Endothelial cell of umbilical vein (primary cell): ENCODE measurements around the gene ABCC11. TPM values are rescaled to one million over a fixed set of nuclear protein-coding genes. Genes with fewer than 3 reads are reported as not detected.

Experiments used
- BruUV-seq: library from RNA; stranded (reverse); fragments of 400-500 nt; replicated peaks from 2 replicates; lab custom pipeline; 2021; lab: Mats Ljungman, UMichigan
- CTCF ChIA-PET: fragments of 300-600, 350-600 bp; sonication (Branson Sonifier 250); formaldehyde crosslinking; loops from one replicate; lab custom pipeline; 2021; ENCODE audit warnings: antibody characterized with exemption, inconsistent platforms; lab: Charles Lee
- POLR2A ChIA-PET: fragments of 300-600, 350-600 bp; sonication (Branson Sonifier 250); formaldehyde crosslinking; loops from one replicate; lab custom pipeline; 2021; ENCODE audit warnings: antibody characterized with exemption, inconsistent platforms; lab: Charles Lee
- DNase-seq: peaks from one replicate; pipeline ENCODE4 v3.0.0-alpha.2; 2011; ENCODE audit warnings: low read depth, low spot score
- FAIRE-seq: peaks from 2 replicates; lab custom pipeline; 2011; peaks lifted over from hg19 to GRCh38; lab: Jason Lieb, UNC
- H2AFZ ChIP-seq: 2 replicates; pipeline ENCODE4 v1.6.0; 2012; ENCODE audit warnings: low read depth, low read length, control low read depth, inconsistent platforms
- H3K27ac ChIP-seq: 2 replicates; pipeline ENCODE4 v1.5.1; 2011; ENCODE audit warnings: low read depth, mild to moderate bottlenecking, control low read depth, low read length, moderate library complexity; ENCODE audit not compliant: insufficient read depth
- H3K27me3 ChIP-seq, 2 experiments: 2 replicates each; pipeline versions ENCODE4 v1.6.0 to v1.6.1; 2011; ENCODE audit warnings: low read length in 2 of 2, mixed read lengths in 1 of 2; ENCODE audit not compliant: control insufficient read depth in 2 of 2, insufficient read depth in 2 of 2
- H3K36me3 ChIP-seq, 2 experiments: 2 replicates in 1 of 2; 3 replicates in 1 of 2; pipeline ENCODE4 v1.5.1; 2011; ENCODE audit warnings: low read length in 2 of 2, mild to moderate bottlenecking in 1 of 2, moderate library complexity in 1 of 2; ENCODE audit not compliant: control insufficient read depth in 2 of 2, insufficient read depth in 2 of 2; ENCODE audit errors: extremely low read depth in 1 of 2
- H3K4me1 ChIP-seq: 3 replicates; pipeline ENCODE4 v1.5.1; 2011; ENCODE audit warnings: mild to moderate bottlenecking, low read length; ENCODE audit not compliant: control insufficient read depth, insufficient read depth; ENCODE audit errors: extremely low read depth
- H3K4me2 ChIP-seq: 2 replicates; pipeline ENCODE4 v1.6.1; 2011; ENCODE audit warnings: low read length, control low read depth, mixed read lengths; ENCODE audit not compliant: insufficient read depth
- H3K4me3 ChIP-seq, 3 experiments: fragments of 200-600 bp in 1 of 3; sonication (generic), shearing (Covaris generic) in 1 of 3; replicated peaks in 1 of 3; 2 replicates each; pipeline ENCODE4 v1.5.1; 2011 to 2016; ENCODE audit warnings: control low read depth in 3 of 3, low read length in 3 of 3, mild to moderate bottlenecking in 2 of 3, inconsistent platforms in 1 of 3, low read depth in 1 of 3, moderate library complexity in 1 of 3; ENCODE audit not compliant: insufficient read depth in 1 of 3
- H3K79me2 ChIP-seq: 2 replicates; pipeline ENCODE4 v1.6.0; 2012; ENCODE audit warnings: low read length, inconsistent platforms; ENCODE audit not compliant: control insufficient read depth, insufficient read depth
- H3K9ac ChIP-seq: replicated peaks from 2 replicates; pipeline ENCODE3; 2011; ENCODE audit warnings: low read length, control low read depth; ENCODE audit not compliant: insufficient read depth; ENCODE audit errors: extremely low read depth
- H3K9me1 ChIP-seq: replicated peaks from 3 replicates; pipeline ENCODE4 v1.6.0; 2011; ENCODE audit warnings: mild to moderate bottlenecking, low read length; ENCODE audit not compliant: control insufficient read depth, insufficient read depth; ENCODE audit errors: extremely low read depth
- H3K9me3 ChIP-seq: replicated peaks from 2 replicates; pipeline ENCODE4 v1.5.1; 2012; ENCODE audit warnings: low read length, inconsistent platforms; ENCODE audit not compliant: control insufficient read depth, insufficient read depth
- H4K20me1 ChIP-seq: replicated peaks from 2 replicates; pipeline ENCODE3; 2011; ENCODE audit warnings: mild to moderate bottlenecking, low read length; ENCODE audit not compliant: control insufficient read depth, insufficient read depth; ENCODE audit errors: extremely low read depth
- EZH2 ChIP-seq: IDR thresholded peaks from 2 replicates; pipeline ENCODE4 v1.6.1; 2012; ENCODE audit warnings: borderline replicate concordance, low read depth, mild to moderate bottlenecking, moderate library complexity, low read length, inconsistent platforms; ENCODE audit not compliant: severe bottlenecking
- FOS ChIP-seq: IDR thresholded peaks from 2 replicates; pipeline ENCODE4 v1.6.1; 2011; ENCODE audit warnings: mild to moderate bottlenecking, low read length, moderate library complexity, borderline replicate concordance; ENCODE audit not compliant: insufficient read depth
- GATA2 ChIP-seq: IDR thresholded peaks from 2 replicates; pipeline ENCODE4 v1.7.0; 2011; ENCODE audit warnings: low read depth, mild to moderate bottlenecking, moderate library complexity, mixed read lengths, low read length; ENCODE audit not compliant: insufficient read length, insufficient read depth
- JUN ChIP-seq: IDR thresholded peaks from 2 replicates; pipeline ENCODE4 v1.6.1; 2011; ENCODE audit warnings: borderline replicate concordance, low read depth; ENCODE audit not compliant: insufficient read length, insufficient read depth
- MYC ChIP-seq: IDR thresholded peaks from one replicate; pipeline ENCODE4 v1.6.1; 2011; ENCODE audit warnings: mild to moderate bottlenecking, low read depth, low read length
- POLR2A ChIP-seq: IDR thresholded peaks from 2 replicates; pipeline ENCODE4 v1.6.1; 2012; ENCODE audit warnings: low read depth, mild to moderate bottlenecking, control low read depth, low read length
- POLR2AphosphoS5 ChIP-seq: IDR thresholded peaks from 2 replicates; pipeline ENCODE4 v1.6.1; 2012; ENCODE audit warnings: low read depth, mild to moderate bottlenecking, control low read depth, low read length, moderate library complexity; ENCODE audit not compliant: insufficient read depth
- dilution Hi-C: fragments of 300-500 bp; cut with MboI; formaldehyde crosslinking; loops from one replicate; pipeline ENCODE4 v1.15.0; 2019; ENCODE audit warnings: low sequenced_read_pairs; ENCODE audit not compliant: extremely low pct_ligation_motif_present
- intact Hi-C: fragments of 100-400 bp; cut with micrococcal nuclease; formaldehyde crosslinking; loops from one replicate; pipeline ENCODE4 v1.10.0; 2022
- polyA plus RNA-seq, 4 experiments: library from polyadenylated mRNA; depleted of rRNA in 3 of 4; stranded (reverse) in 3 of 4; unstranded in 1 of 4; fragments of >200 nt; gene quantifications; 2 replicates each; pipeline versions ENCODE4 v1.2.1 to v1.2.3, GENCODE V29; 2011 to 2012; ENCODE audit warnings: missing spikeins in 1 of 4
- total RNA-seq: library from RNA; stranded (reverse); gene quantifications from 2 replicates; pipeline ENCODE4 v1.2.3, GENCODE V29; 2021
- TF ChIP-seq, protein P1 (sequence below): IDR thresholded peaks from 2 replicates; pipeline ENCODE4 v1.6.1; 2011; ENCODE audit not compliant: insufficient read depth, insufficient read length
- TF ChIP-seq, protein P2 (sequence below), 2 donors: IDR thresholded peaks; 1 replicate in 1 of 2; 2 replicates in 1 of 2; pipeline ENCODE4 v1.5.1; 2011; ENCODE audit warnings: low read length in 2 of 2, mild to moderate bottlenecking in 2 of 2, moderate library complexity in 2 of 2, control low read depth in 1 of 2, inconsistent platforms in 1 of 2, low read depth in 1 of 2; ENCODE audit not compliant: insufficient read depth in 1 of 2; ENCODE audit errors: extremely low read depth in 1 of 2

Gene ABCC11
- total and polyA plus RNA-seq, 2 donors (not counting 3 experiments of a cell fraction or from before 2014, with no cell fraction given) = 0.08 TPM; not detected in 1

DNA sequence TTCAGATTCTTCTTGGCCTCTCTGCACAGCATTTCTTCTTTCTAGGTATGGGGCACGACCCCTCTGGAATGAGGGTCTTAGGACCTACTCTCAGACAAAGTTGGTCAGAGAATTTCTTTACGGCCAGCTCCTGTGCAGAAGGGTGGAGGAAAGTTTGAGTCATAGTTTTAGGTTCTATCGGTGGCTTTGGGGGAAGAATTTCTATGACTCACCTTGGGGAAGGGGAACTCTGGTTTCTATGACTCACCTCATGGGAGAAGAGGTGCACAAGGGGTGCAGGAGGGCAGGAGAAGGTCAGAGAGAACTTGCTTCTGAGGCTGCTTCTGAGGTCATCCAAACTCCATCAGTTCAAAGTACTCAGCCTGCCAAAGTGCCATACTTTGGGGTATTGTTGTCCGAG is 89.0 kb downstream of the ABCC11 start:
- no peak overlapping the region for H3K4me3 ChIP-seq
- H3K27ac ChIP-seq = no peak overlapping the region
- no peak for FAIRE-seq
- dilution Hi-C loops (no loop called here), intact Hi-C loops (loop anchor here (5.0 kb wide), 1 partner anchor 696 kb away; the partner anchor contains the start of genes ITFG1 and PHKB)
- H3K9me1 ChIP-seq = no peaks in the 10 kb centered on the region
- H3K79me2 ChIP-seq = no peaks in the 10 kb centered on the region
- no peak for DNase-seq
- TF ChIP-seq MYC (no peak), FOS (no peak), JUN (peak; percentile 32)
- ChIA-PET CTCF (interaction anchor here (1.0 to 8.7 kb wide), 7 partner anchors 8 to 1584 kb away, joined by 3 to 91 read pairs (median 4); partner anchors contain the start of gene NETO2), POLR2A (no interaction called here)
- no peaks in the 10 kb centered on the region for H3K36me3 ChIP-seq
- H3K9ac ChIP-seq = no peak overlapping the region
- H3K9me3 ChIP-seq = no peaks in the 10 kb centered on the region
- no peaks in the 10 kb centered on the region for H3K4me1 ChIP-seq
- H4K20me1 ChIP-seq = no peaks in the 10 kb centered on the region
- no peak overlapping the region for H2AFZ ChIP-seq
- no TSS peak for BruUV-seq
- H3K27me3 ChIP-seq = peaks cover 0 to 1% of the 10 kb centered on the region in 2 experiments
- no peak overlapping the region for H3K4me2 ChIP-seq

DNA sequence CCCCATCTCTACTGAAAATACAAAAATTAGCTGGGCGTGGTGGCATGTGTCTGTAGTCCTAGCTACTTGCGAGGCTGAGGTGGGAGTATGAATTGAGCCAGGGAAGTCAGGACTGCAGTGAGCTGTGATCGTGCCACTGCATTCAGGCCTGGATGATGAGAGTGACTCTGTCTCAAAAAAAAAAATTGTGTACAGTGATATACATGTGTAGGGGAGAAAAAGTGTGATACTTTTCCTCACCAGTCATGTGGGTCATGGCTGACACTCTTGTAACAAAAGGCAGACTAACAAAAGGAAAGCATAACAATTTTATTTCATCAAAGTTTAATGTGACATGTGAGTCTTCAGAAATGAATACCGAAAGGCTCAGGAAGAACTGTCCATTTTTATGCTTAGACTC is 89.5 kb downstream of the ABCC11 start:
- TF ChIP-seq, protein P1, sequence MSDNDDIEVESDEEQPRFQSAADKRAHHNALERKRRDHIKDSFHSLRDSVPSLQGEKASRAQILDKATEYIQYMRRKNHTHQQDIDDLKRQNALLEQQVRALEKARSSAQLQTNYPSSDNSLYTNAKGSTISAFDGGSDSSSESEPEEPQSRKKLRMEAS = no peak
- no peak for TF ChIP-seq MYC
- TF ChIP-seq POLR2AphosphoS5 = no peak
- TF ChIP-seq EZH2 = no peak
- TF ChIP-seq FOS = no peak
- TF ChIP-seq POLR2A = no peak
- no peak for TF ChIP-seq GATA2
- TF ChIP-seq, protein P2, sequence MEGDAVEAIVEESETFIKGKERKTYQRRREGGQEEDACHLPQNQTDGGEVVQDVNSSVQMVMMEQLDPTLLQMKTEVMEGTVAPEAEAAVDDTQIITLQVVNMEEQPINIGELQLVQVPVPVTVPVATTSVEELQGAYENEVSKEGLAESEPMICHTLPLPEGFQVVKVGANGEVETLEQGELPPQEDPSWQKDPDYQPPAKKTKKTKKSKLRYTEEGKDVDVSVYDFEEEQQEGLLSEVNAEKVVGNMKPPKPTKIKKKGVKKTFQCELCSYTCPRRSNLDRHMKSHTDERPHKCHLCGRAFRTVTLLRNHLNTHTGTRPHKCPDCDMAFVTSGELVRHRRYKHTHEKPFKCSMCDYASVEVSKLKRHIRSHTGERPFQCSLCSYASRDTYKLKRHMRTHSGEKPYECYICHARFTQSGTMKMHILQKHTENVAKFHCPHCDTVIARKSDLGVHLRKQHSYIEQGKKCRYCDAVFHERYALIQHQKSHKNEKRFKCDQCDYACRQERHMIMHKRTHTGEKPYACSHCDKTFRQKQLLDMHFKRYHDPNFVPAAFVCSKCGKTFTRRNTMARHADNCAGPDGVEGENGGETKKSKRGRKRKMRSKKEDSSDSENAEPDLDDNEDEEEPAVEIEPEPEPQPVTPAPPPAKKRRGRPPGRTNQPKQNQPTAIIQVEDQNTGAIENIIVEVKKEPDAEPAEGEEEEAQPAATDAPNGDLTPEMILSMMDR (IDR thresholded peaks at IDR 0.05; ENCODE audit: extremely low read depth in 1 of 2, insufficient read depth in 1 of 2, low read depth in 1 of 2, low read length in 2 of 2) = no peak
- no peak for TF ChIP-seq JUN
- Histone ChIP-seq H4K20me1 (no peaks in the 10 kb centered on the region), H3K4me2 (no peak overlapping the region), H3K27ac (no peak overlapping the region), H3K27me3 (peaks cover 0 to 3% of the 10 kb centered on the region in 2 experiments), H3K9me3 (no peaks in the 10 kb centered on the region), H3K9me1 (no peaks in the 10 kb centered on the region), H3K4me1 (no peaks in the 10 kb centered on the region), H3K36me3 (no peaks in the 10 kb centered on the region), H2AFZ (no peak overlapping the region), H3K4me3 (no peak overlapping the region), H3K9ac (no peak overlapping the region), H3K79me2 (no peaks in the 10 kb centered on the region)
- FAIRE-seq = no peak
- no TSS peak for BruUV-seq
- dilution Hi-C loops (no loop called here), intact Hi-C loops (loop anchor here (1.0 to 5.0 kb wide), 5 partner anchors 41 to 1209 kb away; partner anchors contain the start of genes ITFG1 and PHKB)
- ChIA-PET CTCF (interaction anchor here (0.6 to 8.7 kb wide), 7 partner anchors 8 to 1520 kb away, joined by 3 to 91 read pairs (median 4); partner anchors contain the start of gene NETO2), POLR2A (no interaction called here)
- no peak for DNase-seq
